Colonic mucosa (tissue), 4 donors: Measurements from ENCODE around the gene C1orf116. TPM values are rescaled to one million over a fixed set of nuclear protein-coding genes. Genes with fewer than 3 reads are reported as not detected.

Source experiments
- DNase-seq: peaks from one replicate; pipeline ENCODE4 v3.0.0-alpha.2; 2020
- H3K27ac ChIP-seq: fragments of 200-600 bp; one replicate; pipeline ENCODE4 v1.8.0; 2021
- H3K27me3 ChIP-seq: fragments of 200-600 bp; one replicate; pipeline ENCODE4 v1.8.0; 2021
- H3K36me3 ChIP-seq: fragments of 200-600 bp; one replicate; pipeline ENCODE4 v1.8.0; 2021
- H3K4me1 ChIP-seq: fragments of 200-600 bp; one replicate; pipeline ENCODE4 v1.8.0; 2021; ENCODE audit warnings: mild to moderate bottlenecking
- H3K4me3 ChIP-seq: fragments of 200-600 bp; one replicate; pipeline ENCODE4 v1.8.0; 2021
- H3K9ac ChIP-seq, 2 donors: one replicate each; pipeline ENCODE4 v1.7.0; 2013; ENCODE audit warnings: control low read depth in 2 of 2, low read depth in 2 of 2, low read length in 2 of 2
- H3K9me3 ChIP-seq: fragments of 200-600 bp; one replicate; pipeline ENCODE4 v1.8.0; 2021
- CTCF ChIP-seq: fragments of 200-600 bp; IDR thresholded peaks from one replicate; pipeline ENCODE4 v1.8.0; 2022; ENCODE audit warnings: antibody characterized with exemption, mild to moderate bottlenecking
- intact Hi-C: fragments of 100-400 bp; cut with DNase I; formaldehyde crosslinking; loops from one replicate; pipeline ENCODE4 v1.14.1; 2022
- total RNA-seq, 2 donors: library from RNA; stranded (reverse); fragmentation: NEBNext Ultra II Directional in 1 of 2; extraction: Animal tissue kit (Norgen Biotek cat#: 25700) in 1 of 2; gene quantifications; one replicate each; pipeline ENCODE4 v1.2.1, GENCODE V29; 2021
- donor health status: healthy.
- donor health status: DM: no; HTN: no; CAD: no.
- donor health status: DM: no; HTN: no; CAD: no.

Gene C1orf116
- total RNA-seq, 2 donors from 2014 or later, result 12.0 to 25.5 TPM

- TF ChIP-seq CTCF, result no peak
- peaks cover 9% of the 10 kb centered on the region for H3K4me1 ChIP-seq
- intact Hi-C loops, result loop anchor here (10.0 kb wide), 1 partner anchor 55 kb away; the partner anchor contains the start of gene C4BPB
- H3K4me3 ChIP-seq, result no peak overlapping the region
- no peaks in the 10 kb centered on the region for H3K36me3 ChIP-seq
- no peaks in the 10 kb centered on the region for H3K9me3 ChIP-seq
- no peaks in the 10 kb centered on the region for H3K27me3 ChIP-seq
- DNase-seq, result no peak
- H3K9ac ChIP-seq, result peak overlapping the region in 1 of 2 donors; percentile 80
- H3K27ac ChIP-seq, result peak overlapping the region; percentile 89
Observed at GRCh38 chr1:207029701-207030521, 2.6 kb downstream of the C1orf116 start.

GRCh38 chr1:207028884-207029650 lies 3.5 kb downstream of the C1orf116 start:
- intact Hi-C loops, result no loop called here
- H3K9ac ChIP-seq, result no peak overlapping the region
- no peaks in the 10 kb centered on the region for H3K9me3 ChIP-seq
- no peaks in the 10 kb centered on the region for H3K27me3 ChIP-seq
- H3K4me3 ChIP-seq, result no peak overlapping the region
- DNase-seq, result peak; percentile 58
- peaks cover 9% of the 10 kb centered on the region for H3K4me1 ChIP-seq
- no peak overlapping the region for H3K27ac ChIP-seq
- H3K36me3 ChIP-seq, result no peaks in the 10 kb centered on the region
- TF ChIP-seq CTCF, result no peak

GRCh38 chr1:207027921-207028320 lies 4.6 kb downstream of the C1orf116 start:
- H3K27me3 ChIP-seq, result no peaks in the 10 kb centered on the region
- peak overlapping the region in 1 of 2 donors; percentile 49 for H3K9ac ChIP-seq
- TF ChIP-seq CTCF, result no peak
- peaks cover 9% of the 10 kb centered on the region for H3K4me1 ChIP-seq
- H3K36me3 ChIP-seq, result no peaks in the 10 kb centered on the region
- no peak overlapping the region for H3K4me3 ChIP-seq
- peak overlapping the region; percentile 34 for H3K27ac ChIP-seq
- intact Hi-C loops, result no loop called here
- no peaks in the 10 kb centered on the region for H3K9me3 ChIP-seq
- no peak for DNase-seq

GRCh38 chr1:207027206-207027777 lies 5.3 kb downstream of the C1orf116 start:
- no peaks in the 10 kb centered on the region for H3K27me3 ChIP-seq
- intact Hi-C loops, result no loop called here
- peak overlapping the region in 1 of 2 donors; percentile 49 for H3K9ac ChIP-seq
- H3K4me3 ChIP-seq, result no peak overlapping the region
- H3K36me3 ChIP-seq, result no peaks in the 10 kb centered on the region
- TF ChIP-seq CTCF, result no peak
- DNase-seq, result peak; percentile 81
- no peaks in the 10 kb centered on the region for H3K9me3 ChIP-seq
- peaks cover 9% of the 10 kb centered on the region for H3K4me1 ChIP-seq
- peak overlapping the region; percentile 34 for H3K27ac ChIP-seq

- Histone ChIP-seq H3K4me1 (peaks cover 9% of the 10 kb centered on the region), H3K36me3 (no peaks in the 10 kb centered on the region), H3K9ac (no peak overlapping the region), H3K9me3 (no peaks in the 10 kb centered on the region), H3K27me3 (no peaks in the 10 kb centered on the region), H3K27ac (no peak overlapping the region), H3K4me3 (no peak overlapping the region)
- TF ChIP-seq CTCF, result no peak
- no peak for DNase-seq
- intact Hi-C loops, result no loop called here
Observed at GRCh38 chr1:207026104-207026534, 6.4 kb downstream of the C1orf116 start.
